ENCODE results near the gene STK32B.

GRCh38 chr4:5203309-5203992, 152.2 kb downstream of the STK32B start:
- TF ChIP-seq POLR2A (IDR thresholded peaks at IDR 0.05; ENCODE audit: low read depth, low read length), result no peak
- TF ChIP-seq CTCF (IDR thresholded peaks at IDR 0.05; ENCODE audit: extremely low read depth in 1 of 2, insufficient read depth in 1 of 2, low read depth in 1 of 2, low read length in 2 of 2), result no peak
- TF ChIP-seq EZH2 (IDR thresholded peaks at IDR 0.05; ENCODE audit: borderline replicate concordance, low read depth, low read length, severe bottlenecking), result no peak
- TF ChIP-seq JUN (IDR thresholded peaks at IDR 0.05; ENCODE audit: borderline replicate concordance, insufficient read depth, insufficient read length, low read depth), result no peak
- no peak for TF ChIP-seq MYC (IDR thresholded peaks at IDR 0.05; ENCODE audit: low read depth, low read length)

All from endothelial cell of umbilical vein (primary cell).